NCI-H2081 treated with DMSO at 0.1 percent for 48 hours (cell line): ENCODE results near the gene ACVR1B.

Source experiments
- DNase-seq: peaks from one replicate; lab custom pipeline; 2025; lab: John Stamatoyannopoulos, UW

ACVR1B gene

DNA sequence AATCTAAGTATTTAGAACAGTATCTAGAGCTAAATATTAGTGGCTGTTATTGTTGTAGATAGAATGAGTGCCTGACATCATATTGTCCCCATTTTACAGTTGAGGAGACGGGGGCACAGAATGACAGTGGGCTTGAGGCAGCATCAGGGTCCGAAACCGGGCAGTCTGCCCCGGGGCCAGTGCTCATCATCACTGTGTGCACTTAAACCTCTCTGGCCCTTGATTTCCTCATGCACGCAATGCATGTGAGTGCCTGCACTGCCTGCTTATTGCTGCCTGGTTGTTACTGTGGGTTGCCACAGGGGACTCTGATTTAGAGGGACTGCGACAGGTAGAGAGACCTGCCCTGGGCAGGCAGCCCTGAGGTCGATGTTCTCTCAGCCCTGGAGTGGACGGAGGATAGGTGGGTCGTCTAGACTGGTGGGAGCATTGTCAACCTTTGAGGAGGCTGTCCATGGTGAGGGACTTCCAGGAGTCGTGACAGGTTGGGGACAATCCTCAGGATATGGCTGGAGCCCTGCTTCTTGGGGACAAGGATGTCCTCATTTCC is 34.4 kb upstream of the ACVR1B start:
- DNase-seq: no peak

DNA sequence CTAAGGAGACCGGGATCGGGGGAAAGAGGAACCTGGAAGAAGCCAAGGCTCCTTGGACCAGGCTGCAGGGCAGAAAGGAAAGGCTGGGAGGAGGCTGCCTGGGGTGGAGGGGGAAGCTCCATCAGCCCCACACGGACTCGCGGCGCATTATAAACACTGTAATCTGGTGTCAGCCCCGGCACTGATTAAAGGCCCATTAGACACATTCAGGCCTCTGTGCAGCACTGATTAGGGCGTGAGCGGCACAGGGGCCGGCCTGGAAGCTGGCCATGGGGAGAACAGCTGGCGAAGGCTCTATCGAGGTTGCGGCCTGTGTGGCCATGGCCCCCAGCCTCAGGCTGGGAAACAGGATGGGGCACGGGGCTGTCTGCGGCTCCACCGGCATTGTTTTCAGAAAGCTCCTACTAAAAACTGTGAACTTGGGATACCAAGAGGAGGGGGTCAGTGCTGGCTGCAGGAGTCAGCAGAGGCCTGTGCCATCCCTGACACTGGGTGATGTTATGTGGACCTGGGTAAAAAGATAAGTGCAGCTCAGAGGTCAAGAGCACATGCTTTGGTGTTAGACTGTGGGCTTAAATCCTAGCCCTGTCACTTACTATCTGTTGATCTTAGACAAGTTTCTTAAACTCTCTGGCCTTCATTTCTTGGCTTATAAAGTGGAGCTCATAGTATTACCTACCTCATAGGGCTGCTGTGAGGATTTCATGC is 33.6 kb upstream of the ACVR1B start:
- DNase-seq: no peak

DNA sequence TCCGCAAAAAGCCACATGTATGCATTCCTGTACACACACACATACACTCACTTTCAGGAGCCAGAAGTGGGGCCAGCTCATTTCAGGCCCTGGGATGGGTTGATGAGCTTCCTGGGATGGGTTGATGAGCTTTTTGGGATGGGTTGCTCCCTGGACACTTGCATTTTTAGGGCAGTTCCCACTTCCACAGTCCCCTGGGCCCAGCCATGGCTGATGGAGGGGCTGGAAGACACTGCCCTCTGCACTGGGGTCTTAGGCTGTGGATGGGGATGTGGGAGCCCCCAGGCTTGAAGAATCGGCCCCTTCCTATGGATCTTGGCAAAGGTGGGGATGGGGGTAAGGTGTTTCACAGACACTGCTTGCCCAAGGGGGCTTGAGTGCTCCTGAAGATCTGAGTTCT is 31.5 kb upstream of the ACVR1B start:
- no peak for DNase-seq

DNA sequence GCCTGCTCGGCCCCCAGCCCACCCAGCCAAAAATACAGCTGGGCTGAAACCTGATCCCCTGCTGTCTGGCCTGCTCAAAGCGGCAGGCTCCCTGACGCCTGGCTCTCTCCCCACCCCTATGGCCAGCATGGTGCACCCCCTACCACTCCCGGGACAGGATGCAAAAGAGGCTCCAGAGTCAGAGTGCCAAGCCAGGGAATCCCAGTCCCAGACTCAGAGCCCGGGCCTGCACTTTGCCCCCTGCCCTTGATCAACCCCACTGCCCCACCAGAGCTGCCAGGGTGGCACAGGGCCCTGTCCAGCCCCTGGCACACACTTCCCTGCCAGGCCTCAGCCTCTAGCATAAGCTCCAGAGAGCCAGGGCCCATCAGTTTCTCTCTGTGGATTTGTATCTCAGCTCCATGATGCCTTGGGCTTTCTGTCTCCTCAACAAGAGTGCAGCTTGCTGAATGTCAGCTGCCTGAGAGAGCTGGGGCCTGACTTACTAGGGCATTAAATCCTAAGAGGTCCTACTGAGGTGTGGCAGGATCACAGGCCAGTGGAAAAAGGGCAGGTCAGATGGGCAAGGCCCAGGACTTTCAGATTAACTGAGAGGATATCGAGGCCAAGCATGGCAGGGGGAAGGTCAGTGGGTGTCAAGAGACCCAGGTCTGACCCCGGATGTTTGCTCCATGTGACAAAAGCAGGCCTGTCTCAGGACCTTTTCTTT is 30.3 kb upstream of the ACVR1B start:
- no peak for DNase-seq

DNA sequence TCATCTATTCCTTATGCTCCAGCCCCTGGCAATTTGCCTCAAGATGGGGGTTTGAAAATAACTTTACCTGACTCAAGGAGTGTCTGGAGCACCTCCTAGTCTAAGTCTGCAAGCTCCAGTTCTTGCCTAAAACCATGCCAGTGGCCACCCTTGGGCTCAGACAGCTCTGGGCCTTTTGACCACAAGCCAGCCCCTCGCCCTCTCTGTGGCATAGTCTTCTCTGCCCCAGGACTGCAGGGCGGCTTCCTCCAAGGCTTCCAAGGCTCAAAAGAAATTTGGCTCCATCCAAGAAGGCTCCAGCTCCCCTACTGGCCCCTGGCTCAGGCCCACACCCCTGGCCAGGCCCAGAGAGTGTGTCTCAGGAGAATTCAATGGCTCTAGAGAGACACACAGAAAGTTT is 29.4 kb upstream of the ACVR1B start:
- no peak for DNase-seq

DNA sequence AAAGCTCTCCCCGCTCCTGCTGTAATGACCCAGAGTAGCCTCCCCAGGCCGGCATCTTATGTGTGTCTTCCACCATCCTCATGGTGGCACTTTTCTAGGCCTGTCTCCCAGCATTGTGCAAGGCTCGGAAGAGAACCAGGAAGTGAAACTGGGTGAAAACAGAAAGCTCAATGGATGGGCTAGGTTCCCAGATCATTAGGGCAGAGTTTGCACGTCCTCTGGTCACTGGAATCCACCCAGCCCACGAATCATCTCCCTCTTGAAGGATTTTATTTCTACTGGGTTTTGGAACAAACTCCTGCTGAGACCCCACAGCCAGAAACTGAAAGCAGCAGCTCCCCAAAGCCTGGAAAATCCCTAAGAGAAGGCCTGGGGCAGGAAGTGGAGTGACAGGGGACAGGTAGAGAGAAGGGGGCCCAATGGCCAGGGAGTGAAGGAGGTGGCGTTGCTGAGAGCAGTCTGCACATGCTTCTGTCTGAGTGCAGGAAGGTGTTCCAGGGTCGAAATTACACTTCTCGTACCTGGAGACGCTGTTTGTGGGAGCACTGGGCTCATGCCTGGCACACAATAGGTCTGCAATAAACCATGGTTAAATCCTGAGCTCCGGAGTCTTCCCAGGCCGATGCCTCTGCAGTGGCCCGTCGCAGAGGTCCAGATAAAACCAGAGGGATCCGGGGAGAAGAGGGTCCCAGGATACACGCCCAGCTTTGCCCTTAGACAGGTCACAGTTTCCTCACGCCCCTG is 28.6 kb upstream of the ACVR1B start:
- DNase-seq: no peak

DNA sequence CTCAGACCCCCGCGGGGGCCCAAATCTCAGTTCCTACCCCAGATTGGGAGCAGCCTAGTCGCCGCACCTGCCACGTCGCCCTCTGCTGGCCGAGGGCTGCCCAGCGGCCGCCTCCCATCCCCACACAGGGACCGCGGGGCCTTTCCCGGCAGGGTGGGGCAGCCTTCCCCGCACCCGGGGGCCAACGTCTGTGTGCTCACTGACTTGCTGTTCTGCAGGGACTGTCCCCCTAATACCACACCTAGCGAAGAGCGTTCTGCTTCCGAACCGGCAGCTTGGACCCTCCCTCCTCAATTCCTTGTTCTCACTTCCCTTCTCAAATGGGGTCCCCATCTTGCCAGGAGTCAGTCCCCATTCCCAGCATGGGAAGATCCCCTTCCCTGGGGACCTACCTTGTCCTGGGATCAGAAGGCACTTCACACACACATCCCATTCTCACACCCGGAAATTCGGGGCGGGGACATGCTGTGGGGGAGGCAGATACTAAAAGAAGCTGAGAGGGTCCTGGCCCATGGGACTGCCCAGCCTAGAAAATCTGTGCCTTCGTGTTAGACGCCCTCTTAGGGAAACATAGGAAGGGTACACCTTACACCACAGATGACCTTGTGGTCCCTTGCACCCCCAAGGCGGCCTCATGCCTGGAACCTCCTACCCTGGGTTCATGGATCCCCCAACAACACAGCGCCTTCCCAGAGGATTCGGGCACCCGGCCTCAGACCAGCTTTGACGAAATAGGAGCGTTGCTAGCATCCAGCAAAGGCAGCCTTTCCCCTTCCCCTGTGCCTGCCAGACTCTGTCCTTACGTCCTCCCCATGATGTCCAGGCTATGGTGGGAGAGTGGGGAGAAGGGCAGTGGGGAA is 27.8 kb upstream of the ACVR1B start:
- DNase-seq: no peak

DNA sequence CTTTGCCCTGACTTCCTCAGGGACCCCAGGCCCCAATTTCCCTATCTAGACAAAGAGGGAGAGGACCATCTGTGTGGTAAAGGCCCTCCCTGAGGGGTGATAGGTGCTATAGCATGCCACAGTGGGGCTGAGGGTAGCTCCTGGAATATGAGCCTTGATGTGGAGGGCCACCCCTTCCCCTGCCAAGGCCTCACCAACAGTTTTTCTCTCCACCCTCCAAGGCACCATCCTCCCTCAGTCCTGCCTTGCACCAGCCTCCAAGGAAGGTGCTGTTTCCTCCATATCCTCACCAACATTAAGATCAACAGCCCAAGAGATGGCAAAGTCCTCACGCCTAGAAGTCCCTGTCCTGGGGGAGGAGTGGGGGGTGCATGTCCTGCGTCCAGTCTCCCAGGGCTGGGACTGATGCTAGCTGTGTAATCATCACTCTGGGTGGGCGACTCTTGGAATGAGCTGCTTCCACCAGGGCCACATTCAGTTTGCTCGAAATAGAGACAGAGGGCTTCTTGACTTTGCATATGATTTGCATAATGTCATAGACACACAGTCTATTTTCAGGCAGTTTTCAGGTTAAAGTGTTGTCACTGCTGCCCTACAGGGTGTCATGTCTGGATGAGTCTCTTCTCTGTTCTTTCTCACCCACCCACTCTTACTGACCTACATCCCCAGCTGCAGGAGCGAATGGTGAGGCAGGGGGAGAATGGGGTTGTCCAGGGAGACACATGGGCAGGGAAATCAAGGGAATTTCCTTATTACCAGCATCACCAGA is 26.8 kb upstream of the ACVR1B start:
- no peak for DNase-seq

DNA sequence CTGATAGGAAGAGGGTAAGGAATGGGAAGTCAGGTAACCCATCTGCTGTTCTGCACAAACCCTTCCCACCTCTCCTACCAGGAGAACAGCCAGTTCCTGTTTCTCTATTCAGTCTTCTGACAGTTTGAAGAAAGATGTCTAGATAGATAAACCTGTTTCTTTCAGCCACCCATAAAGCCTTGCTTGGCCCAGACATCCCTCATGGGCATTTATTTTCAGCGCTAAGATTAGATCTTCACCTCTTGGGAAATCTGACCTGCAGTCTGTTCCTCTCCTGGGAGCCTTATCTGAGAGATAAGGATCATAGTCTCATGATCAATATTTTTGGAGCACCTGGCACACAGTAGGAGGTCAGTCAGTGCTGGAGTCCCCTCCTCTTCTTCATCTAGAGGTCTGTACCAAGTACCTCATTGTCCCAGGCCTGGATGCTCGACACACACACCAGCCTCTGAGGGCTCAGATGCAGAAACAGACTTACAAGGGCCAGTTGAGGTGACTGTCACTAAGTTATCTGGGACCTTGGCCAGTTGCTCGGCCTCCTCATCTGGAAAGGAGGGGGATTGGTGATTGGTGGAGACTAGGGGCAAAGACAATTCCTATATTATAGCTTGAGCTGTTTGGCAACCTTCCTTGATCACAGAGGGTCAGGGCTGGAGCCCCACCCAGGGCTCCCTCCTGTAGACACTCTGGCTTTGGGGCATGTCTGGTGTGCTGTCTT is 26.0 kb upstream of the ACVR1B start:
- DNase-seq: no peak

DNA sequence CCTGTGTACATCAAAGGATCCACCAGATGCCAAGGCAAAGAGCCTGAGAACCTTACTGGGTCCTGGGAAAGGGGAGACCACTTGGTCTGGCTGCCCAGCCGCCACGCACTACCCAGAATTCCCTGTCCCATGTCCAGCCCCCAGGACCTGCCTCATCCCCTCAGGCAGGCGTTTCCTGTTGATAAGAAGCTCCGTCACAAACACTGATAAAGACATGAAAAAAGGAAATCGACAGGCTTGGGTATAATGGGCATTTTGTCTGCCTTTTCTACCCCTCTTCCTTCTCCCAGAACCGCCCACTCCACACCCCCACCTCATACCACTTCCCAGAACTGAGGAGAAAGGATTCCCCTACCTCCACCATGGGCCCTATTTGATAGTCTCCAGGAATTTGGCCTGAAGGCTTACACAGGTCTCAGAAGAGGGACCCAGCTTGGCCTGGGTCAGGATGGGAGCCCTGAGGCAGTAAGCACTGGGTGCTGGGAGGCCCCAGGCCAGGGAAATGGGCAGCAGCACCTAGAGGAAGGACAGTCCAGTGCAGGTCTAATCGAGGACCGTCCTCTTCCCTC is 25.4 kb upstream of the ACVR1B start:
- DNase-seq: no peak

DNA sequence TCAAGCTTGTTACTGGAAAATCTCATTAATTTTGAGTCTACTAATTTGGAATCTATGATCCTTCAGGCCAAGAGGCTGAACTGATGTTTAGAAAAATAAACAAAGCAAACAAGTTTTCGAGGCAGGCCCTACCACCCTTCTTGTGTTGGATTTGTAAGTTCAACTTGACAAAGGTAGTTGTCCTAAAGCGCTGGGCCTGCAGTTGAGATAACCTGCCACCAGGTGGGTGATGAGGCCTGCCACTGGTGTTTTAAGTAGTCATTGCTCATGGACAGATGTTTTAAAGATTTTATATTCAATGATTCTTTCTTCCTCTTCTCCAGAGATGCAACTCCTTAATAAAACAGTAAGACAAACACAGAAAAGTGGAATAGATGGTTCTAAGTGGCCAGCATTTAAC is 24.8 kb upstream of the ACVR1B start:
- no peak for DNase-seq

DNA sequence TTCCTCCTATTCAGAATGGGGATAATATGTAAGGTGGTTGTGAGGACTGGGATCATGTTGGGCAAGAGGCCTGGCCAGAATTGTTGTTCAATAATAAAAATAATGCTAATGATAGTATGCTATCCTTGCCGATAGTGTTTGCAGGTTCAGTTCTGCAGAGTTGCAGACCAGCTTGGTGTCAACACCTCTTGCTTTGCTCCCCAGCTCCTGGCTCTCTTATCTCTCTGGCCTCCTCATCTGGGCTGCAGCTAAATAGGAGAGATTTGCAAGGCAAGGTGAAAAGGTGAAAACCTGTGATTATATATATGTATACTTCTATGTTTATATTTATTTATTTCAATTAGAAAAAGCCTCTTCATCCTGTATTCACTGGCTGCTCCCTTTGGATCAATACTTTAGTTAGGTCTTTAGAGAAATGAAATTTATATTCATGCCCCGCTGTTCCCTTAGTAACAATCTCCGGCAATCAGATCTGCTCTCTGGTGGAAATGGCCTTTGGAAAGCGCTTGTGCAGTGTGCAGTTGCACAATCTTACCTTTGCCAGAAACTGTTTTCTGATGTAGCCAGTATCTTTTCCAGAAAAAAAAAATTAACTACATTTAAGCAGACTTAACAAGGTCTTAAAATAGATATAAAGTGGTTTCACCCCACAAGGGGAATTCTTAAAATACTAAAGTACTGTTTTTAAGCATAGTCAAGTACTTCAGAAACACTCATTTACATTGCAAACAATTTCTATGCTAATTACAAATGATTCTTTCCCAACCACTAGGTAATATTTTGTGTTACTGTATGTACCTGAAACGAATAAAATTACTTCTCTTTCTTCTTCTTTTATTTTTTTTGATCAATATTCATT is 19.1 kb upstream of the ACVR1B start:
- DNase-seq: no peak

DNA sequence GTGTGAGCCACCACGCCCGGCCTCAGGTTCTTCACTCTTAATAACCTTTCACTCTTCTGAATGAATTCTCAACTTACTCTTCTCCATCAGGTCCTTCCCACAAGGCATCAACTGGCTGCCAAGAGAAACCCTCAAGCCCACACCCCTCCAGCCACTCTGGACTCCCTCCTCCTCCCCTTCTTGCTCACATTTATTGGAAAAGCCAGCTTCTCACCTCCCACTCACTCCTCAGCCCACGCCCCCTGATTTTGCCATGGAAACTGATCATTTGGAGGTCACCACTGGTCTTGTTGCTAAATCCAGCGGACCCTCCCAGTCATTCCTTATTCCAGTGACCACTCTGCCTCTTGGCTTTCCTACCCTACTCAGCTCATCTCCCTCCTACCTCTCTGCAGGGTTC is 17.4 kb upstream of the ACVR1B start:
- DNase-seq: no peak

DNA sequence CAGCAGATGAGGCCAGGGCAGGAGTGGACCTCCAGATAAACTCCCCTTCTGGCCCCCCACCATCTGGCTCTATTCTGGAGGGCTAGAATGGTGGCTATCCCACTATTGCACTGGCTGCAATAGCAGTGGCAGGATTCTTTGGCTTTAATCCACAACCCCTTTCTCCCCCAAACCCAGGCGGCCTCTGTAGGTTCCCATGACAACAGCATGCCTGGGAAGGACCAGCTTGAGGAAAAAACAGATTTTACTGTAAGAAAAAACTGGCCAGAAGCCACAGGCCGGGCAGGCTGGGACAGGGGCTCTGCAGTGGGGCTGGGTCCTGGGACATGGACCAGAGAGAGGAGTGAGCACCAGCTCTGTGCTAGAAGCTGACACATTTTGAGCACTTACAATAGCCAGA is 13.6 kb upstream of the ACVR1B start:
- DNase-seq: no peak

DNA sequence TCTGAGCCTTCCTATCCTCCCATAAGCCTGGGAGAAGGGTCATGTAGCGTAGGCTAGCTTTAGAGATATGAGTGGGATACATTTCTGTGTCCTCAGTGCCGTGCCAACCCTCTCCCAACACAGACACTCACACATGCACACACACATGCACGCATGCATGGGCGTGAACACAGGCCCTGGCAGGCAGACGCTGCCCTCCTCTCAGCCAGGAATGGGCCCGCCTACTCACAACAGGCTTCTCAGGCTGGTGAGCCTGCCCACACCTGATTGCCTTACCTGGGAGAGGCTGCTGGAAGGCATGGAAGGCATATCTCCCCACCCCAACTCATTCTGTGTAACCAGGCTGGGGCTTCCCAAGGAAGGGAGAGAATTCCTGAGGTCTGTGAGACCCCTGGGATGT is 12.8 kb upstream of the ACVR1B start:
- no peak for DNase-seq

DNA sequence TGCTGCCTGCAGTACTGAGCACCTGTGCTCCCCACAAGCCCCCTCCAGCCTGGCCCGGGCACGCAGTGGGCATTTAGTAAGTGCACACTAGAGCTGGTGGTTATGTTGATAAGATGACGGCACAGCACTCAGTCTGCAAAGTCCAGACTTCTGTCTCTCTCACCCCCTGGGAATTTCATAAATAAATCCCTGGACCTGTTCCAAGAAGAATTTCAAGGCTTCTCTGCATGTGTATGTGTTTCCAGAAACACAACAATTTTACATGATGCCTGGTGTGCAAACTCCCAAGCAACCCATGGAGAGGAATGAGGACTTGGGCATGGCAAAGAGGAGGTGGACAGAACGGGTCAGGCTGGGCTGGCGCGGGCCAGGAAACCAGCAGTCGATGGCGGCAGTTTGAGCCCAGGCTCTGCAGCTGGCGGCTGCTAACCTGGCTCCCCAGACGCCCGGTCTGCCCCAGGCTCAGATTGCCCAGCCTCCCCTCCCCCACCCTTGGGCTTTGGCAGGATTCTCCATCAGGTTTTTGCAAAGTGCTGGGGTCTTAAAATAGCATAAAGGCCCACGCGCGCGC is 10.4 kb upstream of the ACVR1B start:
- DNase-seq: no peak

DNA sequence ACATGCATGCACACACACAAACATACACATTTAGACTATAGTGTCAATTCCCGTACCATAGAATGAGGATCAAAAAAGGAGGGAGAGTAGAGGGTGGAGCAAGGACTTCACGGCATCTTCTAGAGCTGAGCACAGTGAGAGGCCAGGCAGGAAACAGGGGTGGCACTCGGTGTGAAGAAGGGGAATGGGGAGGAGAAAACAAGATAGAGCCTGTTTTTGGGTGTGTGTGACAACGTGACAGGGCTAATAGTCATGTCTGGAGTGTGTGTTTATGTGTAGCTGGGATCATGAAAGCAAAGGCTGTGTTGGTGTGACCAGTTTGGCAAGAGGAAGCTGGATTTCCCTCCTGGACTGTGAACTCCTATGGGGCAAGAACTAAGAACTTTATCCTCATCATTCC is 9.9 kb upstream of the ACVR1B start:
- DNase-seq: no peak

DNA sequence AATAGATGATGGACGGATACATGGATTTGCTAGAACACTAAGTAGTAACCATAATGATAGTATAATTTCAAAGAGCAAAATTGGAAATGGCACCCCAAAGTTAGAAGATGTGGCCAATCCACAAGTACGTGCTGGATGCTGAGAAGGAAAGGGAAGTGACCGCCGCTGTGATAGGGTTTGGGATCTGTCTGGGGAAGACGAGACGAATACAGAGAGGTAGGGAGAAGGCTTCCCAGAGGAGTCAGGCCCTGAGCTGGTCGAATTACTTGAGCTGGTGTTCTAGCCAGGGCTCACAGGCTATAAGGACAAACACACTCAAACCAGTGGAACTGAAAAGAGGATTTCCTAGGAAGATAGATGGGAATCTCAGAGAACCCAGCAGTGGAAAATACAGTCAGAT is 9.4 kb upstream of the ACVR1B start:
- no peak for DNase-seq

DNA sequence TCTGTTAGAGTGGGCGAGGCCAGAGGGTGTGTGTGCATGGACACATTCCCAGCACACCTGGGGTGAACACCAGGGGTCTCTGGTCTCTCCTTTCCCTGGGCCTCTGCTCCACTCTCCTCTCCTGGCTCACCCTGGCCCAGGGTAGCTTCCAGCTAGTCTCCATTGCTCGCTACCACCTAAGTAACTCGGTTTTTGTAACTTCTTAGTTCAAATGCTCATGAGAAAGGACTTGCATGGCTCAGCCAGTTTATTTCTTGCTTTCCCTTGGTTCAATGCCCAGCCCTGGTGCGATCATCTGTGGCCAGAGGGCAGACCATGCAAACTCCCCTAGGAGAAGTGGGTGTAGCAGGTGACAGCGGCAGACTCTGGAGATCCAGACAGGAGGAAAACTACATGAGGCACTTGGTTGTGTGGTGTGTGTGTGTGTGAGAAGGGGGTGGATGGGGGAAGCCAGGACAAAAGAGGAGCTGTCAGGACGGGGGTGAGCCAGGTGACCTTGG is 8.9 kb upstream of the ACVR1B start:
- DNase-seq: no peak
